Measurements from ENCODE around the gene EBLN1.
"Not testable (repeated sequence)": the region's sequence is repeated elsewhere in the genome, so short reads cannot be mapped to it uniquely, and the experiment has no call there.

EBLN1 gene

GRCh38 chr10:22228167-22228938 lies 10.5 kb upstream of the EBLN1 start:
- DNase-seq, result no peak

GRCh38 chr10:22226599-22226998 lies 8.8 kb upstream of the EBLN1 start:
- DNase-seq, result no peak

GRCh38 chr10:22222236-22223190 lies 4.7 kb upstream of the EBLN1 start:
- DNase-seq, result no peak

GRCh38 chr10:22219308-22219707 lies 1.5 kb upstream of the EBLN1 start:
- DNase-seq, result no peak

- DNase-seq, result no peak
These were observed 633 bp upstream of the EBLN1 start for GRCh38 chr10:22218448-22218847.

- not testable (repeated sequence) for DNase-seq
These were observed 731 bp downstream of the EBLN1 start for GRCh38 chr10:22217084-22217483.

GRCh38 chr10:22210267-22210666 lies 7.5 kb downstream of the EBLN1 start:
- no peak for DNase-seq

- no peak for DNase-seq
These were observed 23.9 kb downstream of the EBLN1 start for GRCh38 chr10:22193945-22194344.

GRCh38 chr10:22185586-22185985 lies 32.2 kb downstream of the EBLN1 start:
- DNase-seq, result no peak

GRCh38 chr10:22183771-22184461 lies 33.9 kb downstream of the EBLN1 start:
- DNase-seq, result no peak

GRCh38 chr10:22180724-22181123 lies 37.1 kb downstream of the EBLN1 start:
- no peak for DNase-seq

GRCh38 chr10:22174442-22174841 lies 43.4 kb downstream of the EBLN1 start:
- DNase-seq, result no peak

GRCh38 chr10:22171131-22171530 lies 46.7 kb downstream of the EBLN1 start:
- no peak for DNase-seq

- DNase-seq, result no peak
These were observed 47.2 kb downstream of the EBLN1 start for GRCh38 chr10:22170582-22170981.

GRCh38 chr10:22159979-22160378 lies 57.8 kb downstream of the EBLN1 start:
- no peak for DNase-seq

- DNase-seq, result no peak
These were observed 58.6 kb downstream of the EBLN1 start for GRCh38 chr10:22159180-22159579.

Data from 8988T (cell line).